Endodermal cell (in vitro differentiated cells): ENCODE measurements around the gene FBXO33. TPM values are rescaled to one million over a fixed set of nuclear protein-coding genes. Genes with fewer than 3 reads are reported as not detected.
A peak's percentile ranks its signal among the peaks of the same experiment; 100 is the strongest.

Experiments
- DNase-seq: peaks from one replicate; pipeline ENCODE4 v3.0.0-alpha.2; 2017
- H3K27ac ChIP-seq: 2 replicates; pipeline ENCODE4 v1.5.1; 2013; ENCODE audit warnings: mild to moderate bottlenecking, low read depth, low read length, moderate library complexity
- H3K27me3 ChIP-seq: 2 replicates; pipeline ENCODE4 v1.6.1; 2013; ENCODE audit warnings: mild to moderate bottlenecking, low read length, moderate library complexity; ENCODE audit not compliant: insufficient read depth, control insufficient read depth, poor library complexity, severe bottlenecking
- H3K36me3 ChIP-seq: 2 replicates; pipeline ENCODE4 v1.7.0; 2013; ENCODE audit warnings: mild to moderate bottlenecking, low read length, moderate library complexity; ENCODE audit not compliant: control insufficient read depth, insufficient read depth
- H3K4me1 ChIP-seq: one replicate; pipeline ENCODE4 v1.7.0; 2013; ENCODE audit warnings: low read length; ENCODE audit not compliant: control insufficient read depth, insufficient read depth
- H3K4me3 ChIP-seq: 2 replicates; pipeline ENCODE4 v1.5.1; 2013; ENCODE audit warnings: mild to moderate bottlenecking, low read length, moderate library complexity
- H3K9ac ChIP-seq: 2 replicates; pipeline ENCODE4 v1.6.1; 2013; ENCODE audit warnings: mild to moderate bottlenecking, low read length, moderate library complexity; ENCODE audit not compliant: poor library complexity, severe bottlenecking; ENCODE audit errors: extremely low read depth
- H3K9me3 ChIP-seq: 2 replicates; pipeline ENCODE4 v1.6.1; 2013; ENCODE audit warnings: mild to moderate bottlenecking, low read length, moderate library complexity; ENCODE audit not compliant: control insufficient read depth
- H3K27ac Mint-ChIP-seq: 2 replicates; pipeline ENCODE4 v1.8.0; 2020; ENCODE audit warnings: mixed read lengths
- H3K27me3 Mint-ChIP-seq: 2 replicates; pipeline ENCODE4 v1.8.0; 2021; ENCODE audit warnings: mild to moderate bottlenecking, mixed read lengths; ENCODE audit not compliant: insufficient read depth
- H3K36me3 Mint-ChIP-seq: 2 replicates; pipeline ENCODE4 v1.8.0; 2020; ENCODE audit warnings: low read depth, mixed read lengths
- H3K4me1 Mint-ChIP-seq: 2 replicates; pipeline ENCODE4 v1.8.0; 2020; ENCODE audit warnings: mixed read lengths
- H3K4me3 Mint-ChIP-seq: 2 replicates; pipeline ENCODE4 v1.8.0; 2020; ENCODE audit warnings: mild to moderate bottlenecking, moderate library complexity, mixed read lengths
- H3K9me3 Mint-ChIP-seq: 2 replicates; pipeline ENCODE4 v1.8.0; 2020; ENCODE audit warnings: mild to moderate bottlenecking, mixed read lengths
- WGBS, 2 experiments: methylation state at CpG; one replicate each; pipeline versions ENCODE4 v1.1.5 to v1.1.7; 2013; ENCODE audit warnings: missing lambda C conversion rate in 2 of 2, mixed read lengths in 1 of 2; ENCODE audit not compliant: insufficient coverage in 1 of 2, insufficient read length in 1 of 2; 5-methylcytosine and 5-hydroxymethylcytosine counted together
- total RNA-seq, 2 donors: library from RNA; stranded (reverse); fragmentation: NEBNext Ultra II Directional in 1 of 2; extraction: Animal tissue kit (Norgen Biotek cat#: 25700) in 1 of 2; gene quantifications; 2 replicates in 1 of 2; 3 replicates in 1 of 2; pipeline ENCODE4 v1.2.1, GENCODE V29; 2021
- TF ChIP-seq, protein P1 (sequence below): fragments of 200-600 bp; sonication (generic); conservative IDR thresholded peaks from 2 replicates; pipeline ENCODE4 v1.5.0; 2021; ENCODE audit warnings: antibody characterized with exemption, mild to moderate bottlenecking

FBXO33 gene
- total RNA-seq, 2 donors from 2014 or later: 10.2 to 12.8 TPM

DNA sequence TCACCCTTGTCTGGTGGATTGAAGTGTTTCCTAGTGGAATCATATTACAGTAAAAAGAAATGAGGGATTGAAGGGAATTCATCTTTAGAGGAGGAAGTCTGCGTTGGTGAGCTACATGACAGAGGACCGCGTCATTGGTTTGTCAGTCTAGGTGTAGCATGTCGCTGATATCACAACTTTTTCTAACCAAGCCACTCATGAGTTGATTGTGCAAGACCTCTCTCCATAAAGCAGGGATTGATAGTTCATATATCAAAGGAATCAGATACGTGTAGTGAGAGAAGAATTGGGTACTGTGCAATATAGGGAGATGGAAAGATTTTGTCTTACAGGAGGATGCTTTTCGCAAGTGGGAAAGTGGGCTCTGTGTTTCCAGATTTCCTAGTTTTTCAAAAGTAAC lies 3.0 kb upstream of the FBXO33 start:
- no peaks in the 10 kb centered on the region for H3K9me3 ChIP-seq
- no peak overlapping the region for H3K9ac ChIP-seq
- Mint-ChIP-seq H3K36me3 (no peaks in the 10 kb centered on the region), H3K4me3 (no peak overlapping the region), H3K27ac (no peak overlapping the region), H3K27me3 (peaks cover 2% of the 10 kb centered on the region), H3K4me1 (peaks cover 18% of the 10 kb centered on the region), H3K9me3 (no peaks in the 10 kb centered on the region)
- TF ChIP-seq, protein P1, sequence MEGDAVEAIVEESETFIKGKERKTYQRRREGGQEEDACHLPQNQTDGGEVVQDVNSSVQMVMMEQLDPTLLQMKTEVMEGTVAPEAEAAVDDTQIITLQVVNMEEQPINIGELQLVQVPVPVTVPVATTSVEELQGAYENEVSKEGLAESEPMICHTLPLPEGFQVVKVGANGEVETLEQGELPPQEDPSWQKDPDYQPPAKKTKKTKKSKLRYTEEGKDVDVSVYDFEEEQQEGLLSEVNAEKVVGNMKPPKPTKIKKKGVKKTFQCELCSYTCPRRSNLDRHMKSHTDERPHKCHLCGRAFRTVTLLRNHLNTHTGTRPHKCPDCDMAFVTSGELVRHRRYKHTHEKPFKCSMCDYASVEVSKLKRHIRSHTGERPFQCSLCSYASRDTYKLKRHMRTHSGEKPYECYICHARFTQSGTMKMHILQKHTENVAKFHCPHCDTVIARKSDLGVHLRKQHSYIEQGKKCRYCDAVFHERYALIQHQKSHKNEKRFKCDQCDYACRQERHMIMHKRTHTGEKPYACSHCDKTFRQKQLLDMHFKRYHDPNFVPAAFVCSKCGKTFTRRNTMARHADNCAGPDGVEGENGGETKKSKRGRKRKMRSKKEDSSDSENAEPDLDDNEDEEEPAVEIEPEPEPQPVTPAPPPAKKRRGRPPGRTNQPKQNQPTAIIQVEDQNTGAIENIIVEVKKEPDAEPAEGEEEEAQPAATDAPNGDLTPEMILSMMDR: no peak
- H3K36me3 ChIP-seq: no peaks in the 10 kb centered on the region
- 80 to 88% methylated on average over 5 to 6 of the region's 6 CpGs for WGBS, 2 experiments
- peaks cover 5% of the 10 kb centered on the region for H3K4me1 ChIP-seq
- H3K27ac ChIP-seq: no peak overlapping the region
- DNase-seq: no peak
- no peaks in the 10 kb centered on the region for H3K27me3 ChIP-seq
- no peak overlapping the region for H3K4me3 ChIP-seq

DNA sequence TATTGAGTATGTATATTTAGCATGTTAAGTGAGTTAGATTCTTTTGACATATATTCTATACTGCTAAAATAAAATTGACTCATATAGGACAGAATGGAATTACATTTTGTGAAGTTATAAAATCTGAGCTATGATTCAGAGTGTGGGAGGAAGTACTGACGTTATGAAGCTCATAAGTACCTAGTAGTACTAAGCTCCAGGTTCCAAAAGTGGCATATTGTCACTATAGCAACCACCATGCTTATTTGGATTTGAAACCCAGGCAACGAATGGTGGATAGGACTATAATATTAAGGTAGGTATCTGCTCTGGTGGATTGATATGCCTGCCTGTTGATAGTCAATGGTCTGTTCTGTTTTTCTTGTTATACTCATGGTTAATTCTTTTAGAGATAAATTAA lies 2.2 kb upstream of the FBXO33 start:
- Histone ChIP-seq H3K36me3 (no peaks in the 10 kb centered on the region), H3K4me1 (peaks cover 5% of the 10 kb centered on the region), H3K9me3 (no peaks in the 10 kb centered on the region), H3K9ac (no peak overlapping the region), H3K4me3 (no peak overlapping the region), H3K27ac (no peak overlapping the region), H3K27me3 (no peaks in the 10 kb centered on the region)
- TF ChIP-seq, protein P1: no peak
- peaks cover 23% of the 10 kb centered on the region for H3K4me1 Mint-ChIP-seq
- H3K27me3 Mint-ChIP-seq: peaks cover 2% of the 10 kb centered on the region
- DNase-seq: no peak
- no peaks in the 10 kb centered on the region for H3K9me3 Mint-ChIP-seq
- no peak overlapping the region for H3K4me3 Mint-ChIP-seq
- no peak overlapping the region for H3K27ac Mint-ChIP-seq
- no peaks in the 10 kb centered on the region for H3K36me3 Mint-ChIP-seq
- 93 to 100% methylated on average over 1 to 2 of the region's 2 CpGs for WGBS, 2 experiments

DNA sequence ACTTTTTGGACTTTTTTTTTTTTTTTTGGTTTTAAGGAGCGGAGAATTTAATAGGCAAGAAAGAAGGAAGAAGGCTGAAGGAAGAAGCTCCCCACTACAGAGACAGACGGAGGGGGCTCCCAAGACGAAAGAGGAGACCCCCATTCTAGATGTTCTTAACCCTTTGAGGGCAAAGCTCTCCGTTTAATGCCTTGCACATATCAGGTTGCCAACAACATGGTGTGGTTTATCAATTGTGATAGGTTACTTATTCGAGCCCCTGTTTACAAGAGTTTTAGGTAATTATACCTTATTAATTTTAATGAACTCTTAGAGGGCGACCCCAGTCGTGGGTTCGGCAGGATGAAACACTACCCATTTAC lies 1.2 kb upstream of the FBXO33 start:
- H3K9me3 ChIP-seq: no peaks in the 10 kb centered on the region
- H3K4me1 ChIP-seq: peaks cover 5% of the 10 kb centered on the region
- Mint-ChIP-seq H3K4me3 (peak overlapping the region; percentile 95), H3K36me3 (no peaks in the 10 kb centered on the region), H3K27me3 (peaks cover 2% of the 10 kb centered on the region), H3K9me3 (no peaks in the 10 kb centered on the region), H3K4me1 (peaks cover 23% of the 10 kb centered on the region), H3K27ac (peak overlapping the region; percentile 97)
- peak overlapping the region; percentile 72 for H3K9ac ChIP-seq
- no peaks in the 10 kb centered on the region for H3K27me3 ChIP-seq
- WGBS, 2 experiments: 39% methylated on average over 8 of the region's 8 CpGs; no CpG with 5 or more reads in 1 of the 2 experiments
- H3K27ac ChIP-seq: peak overlapping the region; percentile 90
- DNase-seq: no peak
- H3K36me3 ChIP-seq: no peaks in the 10 kb centered on the region
- H3K4me3 ChIP-seq: peak overlapping the region; percentile 95
- TF ChIP-seq, protein P1: no peak
